GM12878 (cell line): ENCODE results near the gene PDXP. TPM values are rescaled to one million over a fixed set of nuclear protein-coding genes. Genes with fewer than 3 reads are reported as not detected.

Experiments
- ATF7 ChIP-seq: fragments of 450-650 bp; IDR thresholded peaks from 2 replicates; pipeline ENCODE4 v1.6.1; 2016; ENCODE audit warnings: low read depth, mild to moderate bottlenecking
- CHD2 ChIP-seq: IDR thresholded peaks from 2 replicates; pipeline ENCODE4 v1.6.1; 2011; ENCODE audit warnings: low read depth, low read length, improper control_type of control experiment, borderline replicate concordance
- CREB1 ChIP-seq: IDR thresholded peaks from 2 replicates; pipeline ENCODE4 v1.6.1; 2012; ENCODE audit warnings: low read depth, mild to moderate bottlenecking, inconsistent platforms
- CREM ChIP-seq: IDR thresholded peaks from 2 replicates; pipeline ENCODE4 v1.6.1; 2014; ENCODE audit warnings: antibody characterized with exemption, low read depth
- EP300 ChIP-seq, 2 experiments: fragments of 150-350 bp in 1 of 2; IDR thresholded peaks; 2 replicates each; pipeline ENCODE4 v1.6.1; 2011 to 2012; ENCODE audit warnings: low read depth in 2 of 2, low read length in 2 of 2, borderline replicate concordance in 1 of 2, improper control_type of control experiment in 1 of 2, inconsistent platforms in 1 of 2; ENCODE audit not compliant: control insufficient read depth in 1 of 2
- ESRRA ChIP-seq: IDR thresholded peaks from 2 replicates; pipeline ENCODE4 v1.6.1; 2012; ENCODE audit warnings: mild to moderate bottlenecking, low read length, improper control_type of control experiment
- FOXK2 ChIP-seq: fragments of 450-650 bp; IDR thresholded peaks from 2 replicates; pipeline ENCODE4 v1.6.1; 2017; ENCODE audit warnings: mild to moderate bottlenecking, moderate library complexity
- HCFC1 ChIP-seq: fragments of 150-350 bp; IDR thresholded peaks from 2 replicates; pipeline ENCODE4 v1.6.1; 2014; ENCODE audit warnings: low read length
- HDGF ChIP-seq: fragments of 450-650 bp; IDR thresholded peaks from 2 replicates; pipeline ENCODE4 v1.6.1; 2016; ENCODE audit warnings: antibody characterized with exemption
- IKZF1 ChIP-seq: fragments of 450-650 bp; conservative IDR thresholded peaks from 2 replicates; pipeline ENCODE4 v1.6.1; 2017; ENCODE audit warnings: antibody characterized with exemption, mild to moderate bottlenecking
- IRF3 ChIP-seq: fragments of 450-650 bp; IDR thresholded peaks from 2 replicates; pipeline ENCODE4 v1.6.1; 2014; ENCODE audit warnings: mild to moderate bottlenecking
- IRF5 ChIP-seq: fragments of 450-650 bp; IDR thresholded peaks from 2 replicates; pipeline ENCODE4 v1.6.1; 2017; ENCODE audit warnings: borderline replicate concordance
- MEF2B ChIP-seq: fragments of 450-650 bp; IDR thresholded peaks from 2 replicates; pipeline ENCODE4 v1.6.1; 2018; ENCODE audit warnings: mild to moderate bottlenecking, moderate library complexity; ENCODE audit not compliant: partially characterized antibody, poor library complexity, severe bottlenecking
- MYC ChIP-seq: IDR thresholded peaks from 2 replicates; pipeline ENCODE4 v1.6.1; 2011; ENCODE audit warnings: mild to moderate bottlenecking, low read length, moderate library complexity, inconsistent platforms; ENCODE audit not compliant: insufficient read depth, insufficient replicate concordance, insufficient read length, severe bottlenecking
- PAX8 ChIP-seq: fragments of 450-650 bp; IDR thresholded peaks from 2 replicates; pipeline ENCODE4 v1.6.1; 2017; ENCODE audit warnings: mild to moderate bottlenecking, moderate library complexity
- RELA ChIP-seq: fragments of 450-650 bp; IDR thresholded peaks from 2 replicates; pipeline ENCODE4 v1.8.0; 2014; ENCODE audit warnings: borderline replicate concordance; ENCODE audit not compliant: partially characterized antibody
- RFX5 ChIP-seq: IDR thresholded peaks from 2 replicates; pipeline ENCODE4 v1.6.1; 2011; ENCODE audit warnings: low read depth, low read length, improper control_type of control experiment
- RUNX3 ChIP-seq: IDR thresholded peaks from 2 replicates; pipeline ENCODE4 v1.6.1; 2012; ENCODE audit warnings: low read length, inconsistent platforms
- SMAD1 ChIP-seq: fragments of 450-650 bp; IDR thresholded peaks from 2 replicates; pipeline ENCODE4 v1.6.1; 2018; ENCODE audit warnings: mild to moderate bottlenecking, low read depth; ENCODE audit not compliant: partially characterized antibody
- SP1 ChIP-seq: IDR thresholded peaks from one replicate; pipeline ENCODE4 v1.6.1; 2011; ENCODE audit warnings: low read depth, low read length
- SRF ChIP-seq, 2 experiments: IDR thresholded peaks; 2 replicates each; pipeline ENCODE4 v1.6.1; 2011; ENCODE audit warnings: low read depth in 2 of 2, low read length in 2 of 2, mild to moderate bottlenecking in 1 of 2, moderate library complexity in 1 of 2
- SUPT20H ChIP-seq: IDR thresholded peaks from 2 replicates; pipeline ENCODE4 v1.6.1; 2011; ENCODE audit warnings: low read depth, mild to moderate bottlenecking, low read length, moderate library complexity, borderline replicate concordance; ENCODE audit not compliant: control insufficient read depth
- ZBTB11 ChIP-seq: fragments of 450-650 bp; formaldehyde crosslinking; IDR thresholded peaks from 2 replicates; pipeline ENCODE4 v1.5.0; 2022; ENCODE audit warnings: mild to moderate bottlenecking, missing genetic modification characterization
- ZNF274 ChIP-seq: IDR thresholded peaks from one replicate; pipeline ENCODE4 v1.8.0; 2011; ENCODE audit not compliant: insufficient read length, insufficient read depth
- polyA plus RNA-seq, 11 experiments: library from polyadenylated mRNA; depleted of rRNA in 4 of 11; unstranded in 6 of 11; stranded (reverse) in 5 of 11; fragments of >200 nt; fragmentation: Nextera tagmentation in 4 of 11; fragmentation: Illumina TruSeq in 1 of 11; extraction: Ambion mirVana in 4 of 11; extraction: Trizol in 1 of 11; gene quantifications; 1 replicate in 1 of 11; 2 replicates in 10 of 11; pipeline versions ENCODE4 v1.2.1 to v1.2.3, GENCODE V29; 2011 to 2016; ENCODE audit warnings: inconsistent platforms in 2 of 11, missing spikeins in 2 of 11, low read depth in 1 of 11
- total RNA-seq, 4 experiments: library from RNA; depleted of rRNA in 3 of 4; stranded (reverse); fragments of >200 nt in 3 of 4; fragmentation: Illumina TruSeq in 1 of 4; extraction: Trizol in 1 of 4; gene quantifications; 2 replicates each; pipeline versions ENCODE4 v1.2.1 to v1.2.3, GENCODE V29; 2013 to 2021

PDXP gene
- total and polyA plus RNA-seq, 10 of the 15 experiments (the other 5 are each of a cell fraction or from before 2014, with no cell fraction given), result 4.4 to 56.7 (median 34.6) TPM

- no peak for TF ChIP-seq IRF5
- peak; percentile 49 for TF ChIP-seq HDGF
- 0 out of 4 replicates have a peak, but pooled peaks of 1 of the 2 experiments have one; percentile 17 for TF ChIP-seq EP300 (IDR thresholded peaks at IDR 0.05; ENCODE audit: borderline replicate concordance in 1 of 2, control insufficient read depth in 1 of 2, low read depth in 2 of 2, low read length in 2 of 2)
- TF ChIP-seq SP1, result peak; percentile 73
- no peak for TF ChIP-seq PAX8
- TF ChIP-seq RFX5, result 0 out of 2 replicates have a peak, but pooled peaks have one; percentile 62
- no peak for TF ChIP-seq MEF2B
- TF ChIP-seq RELA, result peak; percentile 68
- TF ChIP-seq IRF3, result no peak
- TF ChIP-seq IKZF1, result peak; percentile 80
- TF ChIP-seq ZNF274, result no peak
- TF ChIP-seq ZBTB11, result no peak
- TF ChIP-seq ATF7, result no peak
- TF ChIP-seq ESRRA, result no peak
- peak; percentile 23; the same call in 1 of the 2 replicates for TF ChIP-seq HCFC1
- TF ChIP-seq CHD2, result peak; percentile 32; the same call in 1 of the 2 replicates
- TF ChIP-seq CREB1, result 0 out of 2 replicates have a peak, but pooled peaks have one; percentile 3
- TF ChIP-seq FOXK2, result no peak
- TF ChIP-seq CREM, result no peak
- peak; percentile 91 for TF ChIP-seq RUNX3
- no peak for TF ChIP-seq MYC
- 0 out of 4 replicates have a peak, but pooled peaks of 1 of the 2 experiments have one; percentile 9 for TF ChIP-seq SRF (IDR thresholded peaks at IDR 0.05; ENCODE audit: low read depth in 2 of 2, low read length in 2 of 2)
- TF ChIP-seq SUPT20H, result no peak
- TF ChIP-seq SMAD1, result peak; percentile 44
Measured at GRCh38 chr22:37674951-37675929, 16.7 kb downstream of the PDXP start, which contains the start of gene LGALS1 (continued).
